GM18951 (cell line): Measurements from ENCODE around the gene RPL4.
"Not testable (repeated sequence)": the region's sequence is repeated elsewhere in the genome, so short reads cannot be mapped to it uniquely, and the experiment has no call there.

Experiments used
- POLR2A ChIP-seq: IDR thresholded peaks from 4 replicates; pipeline ENCODE4 v1.6.1; 2011; ENCODE audit warnings: mild to moderate bottlenecking; ENCODE audit not compliant: insufficient read length, insufficient read depth; ENCODE audit errors: extremely low read depth
- in situ Hi-C: fragments of 300-500 bp; cut with MboI; formaldehyde crosslinking; loops from one replicate; pipeline ENCODE4 v1.12.0; 2022; ENCODE audit warnings: low sequenced_read_pairs, mixed read lengths, inconsistent platforms; ENCODE audit not compliant: unreplicated experiment

RPL4 gene

GRCh38 chr15:66482539-66482938 is 22.1 kb downstream of the RPL4 start:
- TF ChIP-seq POLR2A, result no peak
- in situ Hi-C loops, result no loop called here

- TF ChIP-seq POLR2A, result no peak
- in situ Hi-C loops, result no loop called here
Measured at GRCh38 chr15:66481107-66481856, 23.4 kb downstream of the RPL4 start.

- TF ChIP-seq POLR2A, result no peak
Measured at GRCh38 chr15:66480267-66480666, 24.4 kb downstream of the RPL4 start.

GRCh38 chr15:66477011-66477410 is 27.6 kb downstream of the RPL4 start:
- TF ChIP-seq POLR2A, result no peak
- in situ Hi-C loops, result no loop called here

More at GRCh38 chr15:66480267-66480666, 24.4 kb downstream of the RPL4 start:
- in situ Hi-C loops, result no loop called here

GRCh38 chr15:66476535-66476934 is 28.1 kb downstream of the RPL4 start:
- TF ChIP-seq POLR2A, result no peak
- in situ Hi-C loops, result no loop called here

GRCh38 chr15:66474963-66475362 is 29.7 kb downstream of the RPL4 start:
- no peak for TF ChIP-seq POLR2A
- in situ Hi-C loops, result no loop called here

GRCh38 chr15:66474135-66474534 is 30.5 kb downstream of the RPL4 start:
- no peak for TF ChIP-seq POLR2A
- in situ Hi-C loops, result no loop called here

- in situ Hi-C loops, result no loop called here
- TF ChIP-seq POLR2A, result no peak
Measured at GRCh38 chr15:66472176-66472999, 32.3 kb downstream of the RPL4 start.

GRCh38 chr15:66470825-66471224 is 33.8 kb downstream of the RPL4 start:
- in situ Hi-C loops, result not testable (repeated sequence)

GRCh38 chr15:66467162-66468040 is 37.3 kb downstream of the RPL4 start:
- in situ Hi-C loops, result not testable (repeated sequence)

- in situ Hi-C loops, result not testable (repeated sequence)
Measured at GRCh38 chr15:66465294-66465693, 39.4 kb downstream of the RPL4 start.

GRCh38 chr15:66462627-66463026 is 42.0 kb downstream of the RPL4 start:
- TF ChIP-seq POLR2A, result no peak
- in situ Hi-C loops, result no loop called here

GRCh38 chr15:66461917-66462316 is 42.7 kb downstream of the RPL4 start:
- in situ Hi-C loops, result no loop called here

GRCh38 chr15:66461294-66461693 is 43.4 kb downstream of the RPL4 start:
- in situ Hi-C loops, result not testable (repeated sequence)

More at GRCh38 chr15:66461917-66462316, 42.7 kb downstream of the RPL4 start:
- no peak for TF ChIP-seq POLR2A
